IPS-18a (cell line): ENCODE data around the gene IFT20.
"Not testable (repeated sequence)": the region's sequence is repeated elsewhere in the genome, so short reads cannot be mapped to it uniquely, and the experiment has no call there.

ENCODE experiments used
- H3K27ac ChIP-seq: one replicate; pipeline ENCODE4 v1.5.1; 2013; ENCODE audit warnings: low read length
- H3K27me3 ChIP-seq: one replicate; pipeline ENCODE4 v1.6.1; 2013; ENCODE audit warnings: mild to moderate bottlenecking, low read length; ENCODE audit not compliant: control insufficient read depth, insufficient read depth
- H3K36me3 ChIP-seq: one replicate; pipeline ENCODE4 v1.6.1; 2013; ENCODE audit warnings: low read depth, low read length; ENCODE audit not compliant: control insufficient read depth
- H3K4me1 ChIP-seq: one replicate; pipeline ENCODE4 v1.6.1; 2013; ENCODE audit warnings: low read depth, low read length; ENCODE audit not compliant: control insufficient read depth
- H3K4me3 ChIP-seq: one replicate; pipeline ENCODE4 v1.5.1; 2013; ENCODE audit warnings: low read length
- H3K9ac ChIP-seq: one replicate; pipeline ENCODE4 v1.6.1; 2013; ENCODE audit warnings: mild to moderate bottlenecking, low read length, moderate library complexity
- H3K9me3 ChIP-seq: one replicate; pipeline ENCODE4 v1.6.1; 2013; ENCODE audit warnings: low read depth, low read length; ENCODE audit not compliant: control insufficient read depth

The IFT20 gene

GRCh38 chr17:28342313-28342712, 7.0 kb upstream of the IFT20 start:
- no peak overlapping the region for H3K27ac ChIP-seq
- no peak overlapping the region for H3K4me3 ChIP-seq
- peaks cover 34% of the 10 kb centered on the region for H3K36me3 ChIP-seq
- no peaks in the 10 kb centered on the region for H3K9me3 ChIP-seq
- no peaks in the 10 kb centered on the region for H3K27me3 ChIP-seq
- H3K4me1 ChIP-seq = no peaks in the 10 kb centered on the region
- no peak overlapping the region for H3K9ac ChIP-seq

GRCh38 chr17:28341516-28341915, 6.2 kb upstream of the IFT20 start:
- Histone ChIP-seq H3K9ac (no peak overlapping the region), H3K36me3 (peaks cover 27% of the 10 kb centered on the region), H3K27me3 (no peaks in the 10 kb centered on the region), H3K9me3 (no peaks in the 10 kb centered on the region), H3K4me1 (peaks cover 6% of the 10 kb centered on the region), H3K4me3 (no peak overlapping the region), H3K27ac (no peak overlapping the region)

DNA sequence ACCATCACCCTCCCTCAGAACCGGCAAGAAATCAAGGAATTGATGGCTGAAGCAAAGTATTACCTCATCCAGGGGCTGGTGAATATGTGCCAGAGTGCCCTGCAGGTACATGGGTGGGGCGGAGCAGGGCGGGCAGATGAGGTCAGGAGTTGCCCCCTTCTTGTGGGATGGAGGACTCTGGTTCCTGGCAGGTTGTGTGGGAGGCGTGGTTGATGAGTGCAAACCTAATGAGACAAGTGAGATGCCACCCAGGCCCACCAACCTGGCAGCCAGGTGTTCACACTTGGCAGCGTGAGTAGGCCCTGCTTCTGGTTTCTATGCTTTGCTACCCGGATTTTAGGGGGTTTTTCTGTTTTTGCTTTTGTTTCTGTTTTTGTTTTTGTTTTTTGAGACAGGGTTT, 5.1 kb upstream of the IFT20 start:
- H3K9me3 ChIP-seq = no peaks in the 10 kb centered on the region
- H3K36me3 ChIP-seq = peaks cover 18% of the 10 kb centered on the region
- peaks cover 9% of the 10 kb centered on the region for H3K4me1 ChIP-seq
- H3K4me3 ChIP-seq = no peak overlapping the region
- no peak overlapping the region for H3K27ac ChIP-seq
- no peak overlapping the region for H3K9ac ChIP-seq
- no peaks in the 10 kb centered on the region for H3K27me3 ChIP-seq

GRCh38 chr17:28339431-28339830, 4.2 kb upstream of the IFT20 start:
- H3K36me3 ChIP-seq = peaks cover 12% of the 10 kb centered on the region
- no peak overlapping the region for H3K9ac ChIP-seq
- H3K4me1 ChIP-seq = peaks cover 9% of the 10 kb centered on the region
- H3K27me3 ChIP-seq = no peaks in the 10 kb centered on the region
- no peak overlapping the region for H3K4me3 ChIP-seq
- H3K27ac ChIP-seq = no peak overlapping the region
- no peaks in the 10 kb centered on the region for H3K9me3 ChIP-seq

DNA sequence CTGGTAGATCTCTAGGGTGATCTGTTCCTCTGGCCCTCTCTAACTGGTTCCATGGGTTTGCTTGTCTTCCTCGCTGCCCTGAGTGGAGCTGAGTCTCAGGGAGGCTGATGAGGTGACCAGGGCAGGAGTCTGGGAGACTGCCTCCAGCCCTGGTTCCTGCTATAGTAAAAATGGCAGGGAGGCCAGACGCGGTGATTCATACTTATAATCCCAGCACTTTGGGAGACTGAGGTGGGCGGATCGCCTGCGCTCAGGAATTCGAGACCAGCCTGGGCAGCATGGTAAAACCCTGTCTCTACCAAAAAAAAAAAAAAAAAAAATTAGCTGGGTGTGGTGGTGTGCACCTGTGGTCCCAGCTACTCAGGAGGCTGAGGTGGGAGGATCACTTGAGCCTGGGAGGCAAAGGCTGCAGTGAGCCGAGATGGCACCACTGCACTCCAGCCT, 3.5 kb upstream of the IFT20 start:
- H3K4me3 ChIP-seq, H3K9ac ChIP-seq, H3K27me3 ChIP-seq, H3K9me3 ChIP-seq, H3K27ac ChIP-seq, H3K4me1 ChIP-seq: not testable (repeated sequence)
- peaks cover 12% of the 10 kb centered on the region for H3K36me3 ChIP-seq

- Histone ChIP-seq H3K27me3 (no peaks in the 10 kb centered on the region), H3K27ac (no peak overlapping the region), H3K9me3 (no peaks in the 10 kb centered on the region), H3K9ac (no peak overlapping the region), H3K4me3 (no peak overlapping the region), H3K36me3 (peaks cover 12% of the 10 kb centered on the region), H3K4me1 (peaks cover 9% of the 10 kb centered on the region)
Observed at GRCh38 chr17:28338056-28338768, 2.9 kb upstream of the IFT20 start.

- Histone ChIP-seq H3K9me3 (no peaks in the 10 kb centered on the region), H3K27me3 (no peaks in the 10 kb centered on the region), H3K4me1 (peaks cover 9% of the 10 kb centered on the region), H3K9ac (peak overlapping the region; percentile 69), H3K36me3 (peaks cover 1% of the 10 kb centered on the region), H3K27ac (peak overlapping the region; percentile 76), H3K4me3 (peak overlapping the region; percentile 83)
Observed at GRCh38 chr17:28335959-28336871, 943 bp upstream of the IFT20 start.

DNA sequence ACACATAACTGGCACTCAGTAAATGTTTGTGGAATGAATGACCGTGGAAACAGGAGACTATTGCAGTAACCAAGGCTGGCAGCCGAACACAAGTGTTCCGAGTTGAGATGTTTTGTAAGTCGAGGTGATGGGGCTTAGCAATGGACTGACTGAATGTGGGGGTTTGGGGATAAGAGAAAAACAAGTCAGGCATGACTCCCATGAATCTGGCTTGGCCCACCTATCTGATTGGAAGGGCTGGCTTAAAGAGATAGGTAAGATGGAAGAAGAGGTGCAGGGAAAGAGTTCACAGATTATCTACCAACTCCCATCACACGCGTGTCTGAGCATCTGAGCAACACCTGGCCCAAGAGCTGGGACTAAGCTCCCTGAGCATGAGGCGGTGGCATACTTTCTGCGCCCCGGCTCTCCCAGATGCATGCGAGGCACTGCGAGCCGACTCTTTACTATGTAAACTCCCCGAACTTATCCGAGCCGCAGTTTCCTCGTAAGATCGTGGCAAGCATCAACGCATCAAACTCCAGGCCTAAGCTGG, 539 bp downstream of the IFT20 start:
- no peaks in the 10 kb centered on the region for H3K36me3 ChIP-seq

GRCh38 chr17:28334171-28334570, 1.1 kb downstream of the IFT20 start:
- Histone ChIP-seq H3K4me1 (peaks cover 9% of the 10 kb centered on the region), H3K9ac (no peak overlapping the region), H3K9me3 (no peaks in the 10 kb centered on the region), H3K27ac (no peak overlapping the region), H3K27me3 (no peaks in the 10 kb centered on the region), H3K4me3 (no peak overlapping the region), H3K36me3 (peaks cover 3% of the 10 kb centered on the region)

More for the DNA sequence above, 539 bp downstream of the IFT20 start:
- Histone ChIP-seq H3K27ac (peak overlapping the region; percentile 37), H3K4me1 (peaks cover 9% of the 10 kb centered on the region), H3K9ac (peak overlapping the region; percentile 75), H3K9me3 (no peaks in the 10 kb centered on the region), H3K27me3 (no peaks in the 10 kb centered on the region), H3K4me3 (peak overlapping the region; percentile 83)

- peaks cover 12% of the 10 kb centered on the region for H3K36me3 ChIP-seq
- no peaks in the 10 kb centered on the region for H3K27me3 ChIP-seq
- no peak overlapping the region for H3K9ac ChIP-seq
- H3K27ac ChIP-seq = no peak overlapping the region
- H3K4me3 ChIP-seq = no peak overlapping the region
- no peaks in the 10 kb centered on the region for H3K9me3 ChIP-seq
- peaks cover 9% of the 10 kb centered on the region for H3K4me1 ChIP-seq
Observed at GRCh38 chr17:28333083-28333746, 2.1 kb downstream of the IFT20 start.

DNA sequence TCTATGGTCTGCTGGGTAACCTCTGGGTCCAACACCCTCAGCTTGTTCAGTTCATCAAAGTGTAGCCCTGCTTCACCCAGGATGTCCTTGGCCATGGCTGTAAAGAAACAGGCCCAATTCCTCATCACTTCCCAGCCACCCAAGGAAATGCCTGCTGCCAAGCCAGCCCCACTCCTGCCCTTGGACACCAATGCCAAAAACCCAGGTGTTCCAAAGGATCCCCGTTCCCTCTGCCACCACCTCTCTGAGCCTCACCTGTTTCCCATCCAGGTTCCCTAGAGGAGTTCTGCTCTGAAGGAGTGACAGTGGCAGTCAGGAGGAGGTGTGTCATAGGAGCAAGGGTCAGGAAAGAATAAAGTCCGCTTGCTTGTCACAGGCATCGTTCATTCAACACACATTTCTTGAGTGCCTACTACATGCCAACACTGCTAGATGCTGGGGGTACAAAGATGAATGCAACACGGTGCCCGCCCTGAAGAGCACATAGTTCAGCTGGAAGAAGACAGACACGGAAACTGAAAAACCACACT, 3.3 kb downstream of the IFT20 start:
- no peak overlapping the region for H3K27ac ChIP-seq
- no peaks in the 10 kb centered on the region for H3K27me3 ChIP-seq
- H3K9me3 ChIP-seq = no peaks in the 10 kb centered on the region
- no peak overlapping the region for H3K4me3 ChIP-seq
- H3K4me1 ChIP-seq = peaks cover 7% of the 10 kb centered on the region
- peaks cover 25% of the 10 kb centered on the region for H3K36me3 ChIP-seq
- H3K9ac ChIP-seq = no peak overlapping the region
